Stimulated activated CD4-positive, alpha-beta T cell treated with anti-CD3 and anti-CD28 coated beads, Interleukin-4, amount 100 ng/mL, for 1 hour (primary cell): ENCODE results near the gene B9D2.
"Not testable (repeated sequence)": the region's sequence is repeated elsewhere in the genome, so short reads cannot be mapped to it uniquely, and the experiment has no call there.

Experiments
- DNase-seq: peaks from one replicate; pipeline ENCODE4 v3.0.0-alpha.2; 2020

B9D2 gene, protein sequence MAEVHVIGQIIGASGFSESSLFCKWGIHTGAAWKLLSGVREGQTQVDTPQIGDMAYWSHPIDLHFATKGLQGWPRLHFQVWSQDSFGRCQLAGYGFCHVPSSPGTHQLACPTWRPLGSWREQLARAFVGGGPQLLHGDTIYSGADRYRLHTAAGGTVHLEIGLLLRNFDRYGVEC

DNA sequence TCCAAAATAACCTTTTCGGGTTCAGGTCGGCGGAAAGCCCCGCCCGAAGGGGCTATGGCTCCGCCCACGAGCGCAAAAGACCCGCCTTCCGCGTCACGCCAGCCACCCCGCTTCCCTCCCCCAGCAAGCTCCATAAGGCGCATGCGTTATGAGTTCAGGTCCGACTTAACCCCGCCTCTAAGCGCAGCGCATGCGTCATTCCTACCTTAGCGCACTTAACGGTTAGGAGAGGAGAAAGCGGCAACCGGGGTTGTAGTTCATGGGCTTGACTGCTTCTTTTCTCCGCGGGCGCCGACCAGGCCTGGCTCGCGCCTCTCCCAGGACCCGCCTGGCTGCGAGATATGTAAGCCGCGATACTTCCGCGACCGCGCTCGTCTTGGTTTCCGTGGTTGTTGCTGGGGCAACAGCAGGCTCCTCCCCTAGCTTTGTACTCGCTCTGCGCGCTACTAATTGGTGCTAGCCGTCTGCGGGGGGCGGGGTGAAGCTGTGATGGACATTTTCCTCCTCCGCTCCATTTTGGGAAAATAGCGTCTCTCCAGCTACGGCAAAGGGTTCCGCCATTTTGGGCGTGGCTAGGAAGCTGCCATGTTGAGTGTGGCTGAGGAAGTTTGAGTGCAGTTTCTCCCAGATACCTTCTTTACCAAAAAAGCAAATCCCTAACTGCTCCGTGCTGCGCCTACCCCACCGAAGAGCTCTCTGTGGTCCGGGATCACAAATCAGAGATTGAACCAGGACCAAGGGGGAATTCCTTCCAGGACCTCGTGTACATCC lies at the start of gene B9D2:
Gene B9D2 (minus strand): TSS at position 397 of the 771 bp plus-strand sequence. CDS start 630 bp downstream, outside the sequence.
- DNase-seq = peak; percentile 97

DNA sequence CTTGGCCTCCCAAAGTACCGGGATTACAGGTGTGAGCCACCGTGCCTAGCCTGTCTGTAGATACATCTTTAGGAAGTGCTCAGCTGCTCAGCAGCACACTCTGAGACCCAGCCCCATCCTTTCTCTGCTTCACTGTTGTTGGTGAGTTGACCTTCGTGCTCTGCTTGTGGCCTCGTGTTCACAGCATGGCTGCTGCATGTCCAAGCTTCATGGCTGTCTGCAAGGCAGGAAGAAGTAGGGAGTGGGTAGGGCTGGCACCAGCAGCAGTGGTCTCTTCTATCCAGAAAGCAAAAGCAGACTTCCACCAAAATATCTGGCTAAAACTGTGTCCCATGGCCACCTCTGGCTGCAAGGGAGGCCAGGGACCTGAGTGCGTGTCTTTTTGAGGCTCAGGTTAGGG lies 49.0 kb upstream of the B9D2 start:
- no peak for DNase-seq

DNA sequence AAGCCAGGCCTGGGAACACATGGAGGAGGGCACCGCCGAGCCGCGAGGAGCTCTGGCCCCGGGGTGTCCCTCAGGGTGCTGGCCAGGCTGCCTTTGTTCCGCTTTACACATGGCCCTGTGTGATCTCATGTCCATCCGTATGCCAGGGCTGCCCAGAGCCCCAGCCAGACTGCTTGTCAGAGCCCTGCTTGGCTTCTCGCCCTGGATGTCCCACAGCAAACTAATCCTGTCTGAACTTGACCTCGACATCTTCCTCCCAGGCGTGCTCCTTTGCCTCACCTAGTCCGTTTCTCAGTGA lies 48.0 kb upstream of the B9D2 start:
- DNase-seq = no peak

DNA sequence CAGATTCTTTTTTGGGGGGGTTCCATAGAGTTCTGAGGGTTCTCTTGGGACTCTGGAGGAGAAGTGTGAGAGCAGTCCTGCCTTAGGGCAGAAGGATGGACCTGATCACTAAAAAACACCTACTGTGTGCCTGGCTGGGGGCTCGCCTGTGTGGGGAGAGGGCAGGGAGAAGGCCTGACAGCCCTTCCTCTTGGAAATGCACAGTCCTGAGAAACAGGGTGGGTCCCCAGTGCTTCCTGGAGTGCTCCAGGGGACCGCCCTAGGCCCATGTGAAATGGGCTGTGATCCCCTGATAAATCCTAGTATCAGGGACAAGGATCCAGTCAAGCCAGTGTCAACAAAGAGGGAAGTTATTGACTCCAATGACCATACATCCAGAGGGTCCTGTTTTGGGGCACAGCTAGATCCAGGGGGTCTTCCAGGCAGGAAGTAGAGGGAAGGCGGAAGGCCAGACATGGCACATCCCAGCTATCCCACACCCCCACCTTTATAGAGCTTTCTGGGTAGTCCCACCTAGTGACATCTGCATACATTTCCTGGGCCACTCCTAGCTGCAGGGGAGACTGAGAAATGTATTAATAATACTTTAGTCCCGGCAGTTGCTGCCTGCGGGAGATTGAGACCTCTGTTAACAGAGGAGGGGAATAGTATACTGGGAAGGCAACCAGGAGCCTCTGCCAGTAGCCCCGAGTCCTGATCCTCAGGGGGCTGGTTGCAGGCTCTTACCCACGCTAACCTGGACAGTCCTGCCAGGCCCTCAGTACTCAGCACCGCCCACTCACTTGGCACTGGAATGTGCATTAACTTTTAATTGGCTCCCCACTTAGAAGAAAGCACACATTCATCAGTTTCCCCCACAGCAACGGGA lies 47.4 kb upstream of the B9D2 start:
- DNase-seq = no peak

DNA sequence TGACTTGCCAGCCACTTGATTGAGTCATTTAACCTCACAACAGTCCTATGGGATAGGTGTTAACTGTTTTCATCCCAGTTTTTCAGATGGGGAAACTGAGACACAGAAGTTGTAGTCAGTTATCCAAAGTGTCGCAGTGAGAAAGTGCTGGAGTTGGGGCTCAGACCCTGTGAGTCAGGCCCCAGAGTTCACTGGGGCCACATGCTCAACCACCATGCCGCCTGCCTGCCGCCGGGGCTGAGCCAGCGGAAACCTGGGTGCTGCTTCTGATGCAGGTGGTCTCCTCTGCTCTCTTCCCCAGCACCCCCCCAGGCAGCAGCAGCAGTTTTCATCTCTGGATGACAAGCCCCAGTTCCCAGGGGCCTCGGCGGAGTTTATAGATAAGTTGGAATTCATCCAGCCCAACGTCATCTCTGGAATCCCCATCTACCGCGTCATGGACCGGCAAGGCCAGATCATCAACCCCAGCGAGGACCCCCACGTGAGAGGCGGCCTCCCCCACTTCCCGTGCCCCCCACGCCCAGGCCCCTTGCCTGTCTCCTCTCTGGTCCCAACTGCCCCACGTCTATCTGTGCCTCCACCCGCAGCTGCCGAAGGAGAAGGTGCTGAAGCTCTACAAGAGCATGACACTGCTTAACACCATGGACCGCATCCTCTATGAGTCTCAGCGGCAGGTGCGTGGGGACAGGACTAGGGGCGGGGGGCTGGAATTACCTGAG lies 46.5 kb upstream of the B9D2 start:
- DNase-seq = no peak

DNA sequence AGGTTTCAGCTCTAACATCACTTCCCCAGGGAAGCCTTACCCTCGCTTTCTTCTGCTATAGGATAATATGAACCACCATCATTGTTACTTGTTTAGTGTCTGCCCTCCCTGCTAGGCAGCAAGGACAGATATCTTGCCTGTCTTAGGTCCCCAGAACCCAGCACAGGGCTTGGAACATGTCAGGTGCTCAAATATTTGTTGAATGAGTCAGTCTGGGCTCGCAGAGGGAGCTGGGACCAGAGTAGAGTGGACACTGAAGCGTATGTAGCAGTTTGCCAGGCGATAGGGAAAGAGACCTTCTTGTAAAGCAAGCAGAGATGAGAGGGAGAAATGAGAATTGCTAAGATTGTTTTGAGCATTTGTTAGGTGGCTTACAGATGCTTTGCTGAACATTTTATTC lies 45.3 kb upstream of the B9D2 start:
- no peak for DNase-seq

DNA sequence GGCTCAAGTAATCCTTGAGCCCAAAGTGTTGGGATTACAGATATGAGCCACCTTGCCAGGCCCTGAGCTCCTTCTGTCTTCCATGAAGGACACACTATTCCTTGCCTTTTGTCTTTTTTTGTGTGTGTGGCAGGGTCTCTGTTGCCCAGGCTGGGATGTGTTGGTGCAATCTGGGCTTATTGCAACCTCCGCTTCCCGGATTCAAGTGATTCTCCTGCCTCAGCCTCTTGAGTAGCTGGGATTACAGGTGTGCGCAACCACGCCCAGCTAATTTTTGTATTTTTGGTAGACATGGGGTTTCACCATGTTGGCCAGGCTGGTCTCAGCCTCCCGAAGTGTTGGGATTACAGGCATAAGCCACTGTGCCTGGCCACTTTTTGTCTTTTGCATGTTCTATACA lies 44.9 kb upstream of the B9D2 start:
- DNase-seq = not testable (repeated sequence)

DNA sequence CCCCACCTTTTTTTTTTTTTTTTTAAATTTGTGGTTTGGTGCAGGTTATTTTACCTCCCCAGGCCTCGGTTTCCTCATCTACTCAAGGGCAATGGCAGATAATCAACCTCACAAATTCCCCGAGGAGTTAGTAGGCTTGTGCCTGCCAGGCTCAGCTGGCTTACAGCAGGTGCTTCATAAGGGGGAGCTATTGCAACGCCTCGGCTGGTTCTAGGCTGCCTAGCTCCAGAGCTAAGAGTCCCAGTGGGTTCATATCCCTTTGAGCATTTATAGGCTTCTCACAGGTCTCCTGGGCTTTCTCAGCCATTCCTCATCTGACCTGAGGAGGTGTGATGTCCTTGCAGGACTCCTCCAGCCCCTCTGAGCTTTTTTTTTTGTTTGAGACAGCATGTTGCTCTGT lies 44.3 kb upstream of the B9D2 start:
- DNase-seq = no peak

DNA sequence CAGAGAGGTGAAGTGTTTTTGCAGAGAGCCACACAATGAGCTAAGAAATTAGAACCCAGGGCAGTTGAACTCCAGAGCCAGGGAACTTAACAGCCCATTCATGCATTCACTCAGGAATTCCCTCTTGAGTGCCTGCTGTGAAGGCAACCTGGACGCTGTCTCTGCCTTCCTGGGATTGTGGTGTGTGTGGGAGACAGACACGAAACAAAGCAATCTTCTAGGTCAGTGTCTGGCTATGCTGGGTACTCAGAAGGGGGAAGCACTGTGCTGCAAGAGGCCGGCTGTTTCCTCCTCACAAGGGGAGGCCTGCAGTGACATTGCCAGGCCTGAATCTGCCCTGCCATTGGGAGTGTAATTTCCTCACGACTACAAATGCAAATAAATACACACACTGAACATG lies 43.3 kb upstream of the B9D2 start:
- no peak for DNase-seq

DNA sequence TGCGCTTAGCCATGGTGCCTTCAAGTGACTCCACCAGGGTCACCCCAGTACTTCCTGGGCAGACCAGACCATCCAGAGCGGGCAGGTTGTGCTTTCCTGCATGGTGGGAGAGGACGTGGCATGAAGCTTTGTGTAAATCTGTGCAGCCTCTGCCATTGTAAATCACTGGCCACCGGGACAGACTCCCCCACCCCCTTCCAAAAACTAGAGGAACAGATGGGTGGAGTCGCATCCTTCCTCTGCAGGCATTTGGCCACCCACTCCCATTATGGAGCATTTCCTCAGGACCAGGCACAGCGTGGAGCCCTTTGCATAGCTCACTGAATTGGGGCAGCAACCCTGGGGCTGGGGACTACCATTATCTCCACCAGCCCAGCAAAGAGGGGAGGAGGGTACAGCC lies 41.8 kb upstream of the B9D2 start:
- no peak for DNase-seq

DNA sequence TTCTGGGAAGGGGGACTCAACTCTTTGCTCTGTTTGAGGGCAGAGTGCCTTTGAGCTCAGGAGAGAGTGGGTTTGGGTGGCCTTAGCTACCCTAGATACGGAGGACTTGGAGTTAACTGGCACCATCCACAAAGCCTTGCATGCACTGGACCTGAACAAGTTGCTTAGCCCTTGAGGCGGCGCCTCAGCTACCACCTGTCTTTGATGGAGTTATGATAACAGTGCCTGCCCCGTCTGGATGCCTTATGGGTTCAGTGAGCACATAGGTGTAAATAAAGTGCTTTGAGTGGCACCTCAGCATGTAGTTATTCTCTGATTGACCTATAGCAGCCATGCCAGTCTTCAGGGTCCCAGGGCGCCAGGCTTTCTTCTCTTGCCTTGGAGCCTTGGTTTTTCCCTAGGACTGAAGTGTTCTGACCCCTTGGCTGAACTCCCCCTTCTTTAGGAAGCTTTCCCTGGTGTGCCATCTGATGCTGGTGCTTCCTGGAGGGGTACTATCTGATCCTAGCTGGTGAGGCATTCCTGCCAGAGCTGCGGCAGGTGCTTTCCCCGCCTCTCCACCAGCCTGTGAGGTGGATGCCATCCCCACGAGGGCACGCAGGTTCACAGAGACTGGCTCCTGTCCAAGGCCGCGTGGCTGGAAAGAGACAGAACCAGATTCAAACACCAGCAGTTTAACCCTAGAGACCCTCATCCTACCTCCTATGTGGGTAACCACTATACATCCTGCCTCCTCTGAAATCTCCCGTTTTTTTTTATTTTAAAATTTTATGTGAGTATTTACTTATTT lies 39.4 kb upstream of the B9D2 start:
- no peak for DNase-seq

DNA sequence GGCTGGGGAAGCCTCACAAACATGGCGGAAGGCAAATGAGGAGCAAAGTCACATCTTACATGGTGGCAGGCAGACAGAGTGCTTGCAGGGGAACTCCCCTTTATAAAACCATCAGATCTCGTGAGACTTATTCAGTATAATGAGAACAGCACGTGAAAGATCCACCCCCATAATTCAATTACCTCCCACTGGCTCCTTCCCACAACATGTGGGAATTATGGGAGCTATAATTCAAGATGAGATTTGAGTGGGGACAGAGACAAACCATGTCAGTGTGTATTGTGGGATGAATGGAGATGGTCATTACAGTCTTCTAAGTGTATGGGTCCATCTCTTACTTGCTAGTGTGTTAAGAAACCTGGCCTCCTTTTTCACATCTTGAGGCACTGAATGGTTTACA lies 38.1 kb upstream of the B9D2 start:
- no peak for DNase-seq

DNA sequence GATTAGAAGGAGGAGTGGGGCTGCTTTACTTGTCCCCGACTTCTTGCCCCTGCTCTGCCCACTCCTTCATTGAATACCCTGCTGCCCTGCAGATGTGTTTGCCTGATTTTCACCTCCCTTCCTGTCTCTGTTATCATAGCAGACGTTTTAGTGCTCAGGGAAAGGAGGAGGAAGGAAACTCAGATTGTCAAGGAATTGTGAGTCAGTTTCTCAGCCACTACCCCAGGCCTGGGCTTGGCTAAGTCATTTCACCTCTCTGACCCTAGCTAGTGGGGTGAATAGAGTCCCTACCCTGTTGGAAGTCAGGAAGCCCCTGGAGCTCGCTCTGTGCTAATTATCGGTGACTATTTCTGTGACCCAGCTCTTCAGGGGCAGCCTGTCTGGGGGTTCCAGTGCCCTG lies 37.5 kb upstream of the B9D2 start:
- no peak for DNase-seq

DNA sequence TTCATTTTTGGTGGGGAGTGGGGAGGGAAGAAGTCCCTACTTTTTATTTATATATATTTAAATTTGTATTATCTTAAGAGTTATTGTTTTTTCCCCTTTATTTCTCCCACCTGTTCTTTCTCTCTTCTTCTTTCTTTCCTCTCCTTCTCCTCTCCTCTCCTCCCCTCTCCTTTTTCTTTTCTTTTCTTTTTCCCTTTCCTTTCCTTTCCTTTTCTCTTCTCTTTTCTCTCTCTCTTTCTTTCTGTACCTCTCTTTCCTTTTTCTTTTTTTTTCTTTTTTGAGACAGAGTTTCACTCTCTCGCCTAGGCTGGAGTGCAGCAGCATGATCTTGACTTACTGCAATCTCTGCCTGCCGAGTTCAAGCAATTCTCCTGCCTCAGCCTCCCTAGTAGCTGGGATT lies 35.6 kb upstream of the B9D2 start:
- no peak for DNase-seq

DNA sequence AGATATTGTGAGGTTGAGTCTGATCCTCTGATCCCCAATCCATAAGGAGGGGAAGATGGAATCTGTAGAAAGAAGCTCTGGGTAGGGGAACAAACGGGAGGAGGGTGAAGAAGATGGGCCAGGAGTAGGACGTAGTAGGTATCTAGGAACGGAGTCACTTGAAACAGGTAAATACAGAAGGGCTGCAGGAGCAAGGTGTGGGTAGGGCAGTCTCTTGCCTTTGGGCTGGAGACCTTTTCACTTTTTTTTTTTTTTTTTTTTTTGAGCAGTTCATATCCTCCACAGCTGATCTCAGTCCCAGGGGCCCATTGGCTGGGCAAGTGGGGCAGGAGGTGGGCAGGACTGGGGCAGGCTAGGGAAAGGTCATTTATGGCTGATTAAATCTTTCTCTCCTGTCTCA lies 35.1 kb upstream of the B9D2 start:
- DNase-seq = no peak

DNA sequence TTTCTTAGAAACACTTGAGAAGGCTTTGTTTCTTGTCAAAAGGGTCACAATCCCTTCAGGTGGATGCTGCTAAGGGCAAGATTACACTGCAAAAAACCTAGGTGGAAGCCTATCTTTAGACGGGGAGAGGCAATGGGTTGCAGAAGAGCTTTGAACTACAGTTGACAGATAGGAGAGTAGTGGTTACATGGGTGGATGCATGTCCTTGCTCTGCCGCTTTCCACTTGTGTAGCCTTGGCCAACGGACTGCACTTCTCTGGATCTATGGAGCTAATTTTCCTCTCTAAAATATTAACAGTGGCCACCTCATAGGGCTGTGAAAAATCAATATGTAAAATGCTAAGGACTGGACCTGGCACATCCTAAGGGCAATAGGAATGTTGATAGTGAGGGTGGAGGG lies 34.6 kb upstream of the B9D2 start:
- no peak for DNase-seq

DNA sequence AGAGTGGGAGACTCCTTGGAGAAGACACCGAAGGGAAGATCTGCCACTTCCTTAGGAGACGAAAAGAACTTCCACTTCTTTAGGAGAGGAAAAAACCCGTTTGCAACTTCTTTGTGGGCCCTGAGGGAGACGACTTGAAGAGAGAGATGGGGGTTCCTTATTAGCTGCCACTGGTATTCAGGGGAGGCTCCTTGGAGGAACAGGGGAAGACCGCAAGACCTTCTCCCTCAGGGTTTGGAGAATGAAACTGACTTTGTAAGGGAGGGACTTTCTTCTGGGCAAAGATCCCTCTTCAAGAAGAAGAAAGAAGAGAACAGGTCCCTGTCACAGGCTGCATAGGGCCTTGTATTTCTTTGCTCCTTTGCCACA lies 34.1 kb upstream of the B9D2 start:
- DNase-seq = no peak

DNA sequence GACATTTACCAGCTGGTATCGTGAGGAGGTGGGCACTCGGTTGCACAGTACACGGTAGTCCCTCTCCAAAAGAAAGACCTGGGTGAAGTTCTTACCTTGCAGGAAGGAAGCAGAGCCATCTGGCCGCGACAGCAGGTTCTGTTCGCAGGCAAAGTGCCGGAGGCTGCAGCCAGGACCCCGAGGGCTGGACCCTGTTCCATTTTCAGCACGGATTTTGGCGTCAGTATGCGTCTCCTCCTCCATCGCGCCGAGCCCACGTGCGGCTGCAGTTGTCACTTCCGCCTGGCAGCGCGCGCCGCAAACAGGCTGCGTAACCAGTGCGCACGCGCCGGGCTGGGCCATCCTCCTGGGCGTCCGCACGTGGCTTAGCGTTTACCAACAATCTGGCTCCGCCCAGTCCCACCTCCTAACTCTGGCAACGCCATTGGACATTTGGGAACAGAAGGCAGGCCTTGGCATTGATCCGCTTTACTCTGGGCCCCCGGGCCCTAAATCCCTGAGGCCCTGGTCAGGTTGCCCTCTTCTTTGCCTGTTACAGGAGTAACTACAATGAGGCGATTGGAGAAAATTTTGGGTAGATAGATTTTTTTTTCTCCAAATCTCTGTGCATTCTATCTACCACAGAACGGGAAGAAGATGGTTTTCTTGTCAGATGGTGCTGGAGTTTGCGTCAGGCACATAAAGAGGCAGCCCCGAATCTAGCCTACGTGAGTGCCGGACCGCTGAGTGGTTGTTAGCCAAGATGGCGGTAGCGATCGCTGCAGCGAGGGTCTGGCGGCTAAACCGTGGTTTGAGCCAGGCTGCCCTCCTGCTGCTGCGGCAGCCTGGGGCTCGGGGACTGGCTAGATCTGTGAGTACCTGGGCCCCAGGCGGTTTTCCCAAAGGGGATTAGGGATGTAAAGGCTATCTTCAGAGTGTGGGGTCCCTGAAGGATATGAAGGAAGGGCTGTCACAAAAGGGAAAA lies 33.4 kb upstream of the B9D2 start, which contains the start of the genes BCKDHA and EXOSC5:
Gene BCKDHA (plus strand): TSS at position 733 of the 964 bp plus-strand sequence. CDS start 10 bp downstream, at position 743.
Gene EXOSC5 (minus strand): TSS at position 274 of the 964 bp plus-strand sequence. CDS start 31 bp downstream, at position 243.
- DNase-seq = peak; percentile 99

DNA sequence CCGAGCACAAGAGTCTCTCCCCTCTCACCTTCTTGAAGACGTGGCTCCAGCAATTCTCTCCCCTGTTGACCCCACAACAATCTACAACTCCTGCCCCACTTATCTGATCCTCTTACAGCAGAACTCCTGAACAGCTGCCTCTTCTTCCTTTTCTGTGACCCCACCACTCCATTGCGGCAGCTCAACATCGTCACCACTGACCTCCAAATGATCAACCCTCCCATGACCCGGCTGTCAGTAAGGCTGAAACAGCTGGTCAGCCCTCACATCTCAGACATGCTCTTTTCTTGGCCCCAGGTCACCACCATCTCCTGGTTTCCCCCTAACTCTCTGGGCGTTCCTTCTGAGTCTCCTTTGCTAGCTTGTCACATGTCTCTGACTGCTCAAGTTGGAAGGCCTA lies 31.4 kb upstream of the B9D2 start:
- DNase-seq = no peak

DNA sequence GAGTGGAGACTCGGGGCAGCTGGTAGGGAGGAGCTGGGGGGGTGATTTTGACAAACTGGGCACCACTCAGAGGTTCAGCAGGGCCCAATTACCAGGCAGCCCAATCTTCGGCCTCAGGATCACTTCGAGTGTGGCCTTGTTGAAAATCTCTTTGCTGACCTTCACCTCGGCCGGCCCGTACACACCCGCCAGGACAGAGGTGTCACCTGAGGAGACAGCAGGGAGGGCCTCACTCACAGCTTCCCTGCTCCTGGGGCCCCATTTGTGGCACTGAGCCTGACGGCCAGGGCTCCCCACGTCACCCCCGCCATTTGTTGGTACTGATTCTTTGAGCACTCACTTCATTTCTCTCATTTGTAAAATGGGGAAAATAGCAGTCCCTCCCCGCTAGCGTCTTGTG lies 28.8 kb upstream of the B9D2 start:
- no peak for DNase-seq

DNA sequence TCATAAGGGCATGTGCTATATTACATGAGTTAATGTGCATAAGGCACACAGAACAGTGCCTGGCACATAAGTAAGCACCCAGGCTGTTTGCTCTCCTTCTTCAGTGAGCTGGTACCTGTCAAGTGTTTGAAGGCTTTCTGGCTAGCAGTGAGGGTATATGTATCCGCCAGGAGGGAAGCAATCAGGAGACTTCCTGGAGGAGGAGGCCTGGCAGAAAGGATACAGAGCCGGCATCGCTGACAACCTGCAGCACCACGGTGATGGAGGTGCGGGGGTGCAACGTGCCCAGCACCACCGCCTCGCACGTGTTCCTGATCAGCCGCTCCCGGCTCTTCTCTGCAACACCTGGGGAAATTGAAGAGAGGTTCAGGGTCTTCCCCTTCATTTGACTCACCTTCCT lies 27.7 kb upstream of the B9D2 start:
- DNase-seq = no peak
